A549 (cell line): Measurements from ENCODE around the gene SPDYE4. TPM values are rescaled to one million over a fixed set of nuclear protein-coding genes. Genes with fewer than 3 reads are reported as not detected.

Source experiments
- ATAC-seq, 2 experiments: fragments of 200-7000 bp in 1 of 2; fragments of >200 bp in 1 of 2; cut with Nextera tagmentation in 1 of 2; cut with Tn5 transposase in 1 of 2; 3 replicates each; pipeline versions ENCODE4 v1.8.0 to v1.9.1; 2018 to 2020; ENCODE audit warnings: mild to moderate bottlenecking in 1 of 2, moderate library complexity in 1 of 2
- CTCF ChIA-PET: fragments of 300-600 bp; sonication (Branson Sonifier 250); formaldehyde crosslinking; extraction: SDS; loops from one replicate; lab custom pipeline; 2021; ENCODE audit warnings: antibody characterized with exemption, inconsistent platforms; lab: Yijun Ruan, JAX
- POLR2A ChIA-PET: fragments of 350-600 bp; formaldehyde crosslinking; extraction: SDS; loops from one replicate; lab custom pipeline; 2021; ENCODE audit warnings: antibody characterized with exemption, inconsistent platforms; lab: Yijun Ruan, JAX
- DNase-seq, 2 experiments: peaks; one replicate each; pipeline versions ENCODE4 v3.0.0 to v3.0.0-alpha.2; 2011 to 2016; ENCODE audit warnings: low read depth in 1 of 2, low spot score in 1 of 2
- FAIRE-seq: peaks from 2 replicates; lab custom pipeline; 2011; peaks lifted over from hg19 to GRCh38; lab: Jason Lieb, UNC
- H3K27ac ChIP-seq, 2 experiments: fragments of >200 bp; sonication (Bioruptor Twin); formaldehyde crosslinking; 3 replicates each; pipeline ENCODE4 v1.5.1; 2016 to 2017
- H3K4me1 ChIP-seq: fragments of >200 bp; sonication (Bioruptor Twin); formaldehyde crosslinking; 3 replicates; pipeline ENCODE4 v1.6.1; 2016
- H3K4me2 ChIP-seq: fragments of >200 bp; sonication (Bioruptor Twin); formaldehyde crosslinking; 3 replicates; pipeline ENCODE4 v1.6.1; 2016
- H3K4me3 ChIP-seq: fragments of >200 bp; sonication (Bioruptor Twin); formaldehyde crosslinking; 3 replicates; pipeline ENCODE4 v1.5.1; 2016
- H3K9me3 ChIP-seq: fragments of >200 bp; sonication (Bioruptor Twin); formaldehyde crosslinking; 3 replicates; pipeline ENCODE4 v1.6.1; 2016
- CBX2 ChIP-seq: fragments of 200-600 bp; sonication (generic); IDR thresholded peaks from 2 replicates; pipeline ENCODE4 v1.6.1; 2016; ENCODE audit warnings: low read depth, mild to moderate bottlenecking, borderline replicate concordance
- CHD2 ChIP-seq: fragments of 150-350 bp; IDR thresholded peaks from 2 replicates; pipeline ENCODE4 v1.6.1; 2014; ENCODE audit warnings: low read length; ENCODE audit not compliant: partially characterized antibody
- EP300 ChIP-seq, 2 experiments: fragments of >200 bp; sonication (Bioruptor Twin); formaldehyde crosslinking; IDR thresholded peaks; 2 replicates in 1 of 2; 3 replicates in 1 of 2; pipeline ENCODE4 v1.6.1; 2016 to 2017
- FOSB ChIP-seq: fragments of 250-450 bp; sonication (Bioruptor Pico); IDR thresholded peaks from 2 replicates; pipeline ENCODE4 v1.5.0; 2020; ENCODE audit warnings: mild to moderate bottlenecking, moderate library complexity
- HDAC2 ChIP-seq: fragments of 200-600 bp; sonication (generic); IDR thresholded peaks from 2 replicates; pipeline ENCODE4 v1.6.1; 2016
- HEYL ChIP-seq: fragments of 250-450 bp; sonication (Bioruptor Pico); IDR thresholded peaks from 2 replicates; pipeline ENCODE4 v1.8.0; 2021; ENCODE audit warnings: mild to moderate bottlenecking, moderate library complexity
- HMGXB4 ChIP-seq: fragments of 250-450 bp; sonication (Bioruptor Pico); IDR thresholded peaks from 2 replicates; pipeline ENCODE4 v1.5.0; 2021; ENCODE audit warnings: mild to moderate bottlenecking, moderate library complexity, borderline replicate concordance
- JUNB ChIP-seq: fragments of >200 bp; sonication (Bioruptor Twin); formaldehyde crosslinking; IDR thresholded peaks from 2 replicates; pipeline ENCODE4 v1.6.1; 2016
- KDM1A ChIP-seq: fragments of 200-600 bp; sonication (generic); IDR thresholded peaks from 2 replicates; pipeline ENCODE4 v1.6.1; 2016; ENCODE audit warnings: low read depth, mild to moderate bottlenecking
- KDM5A ChIP-seq: fragments of 200-600 bp; sonication (generic); IDR thresholded peaks from 2 replicates; pipeline ENCODE4 v1.6.1; 2016; ENCODE audit warnings: antibody characterized with exemption, mild to moderate bottlenecking
- MAX ChIP-seq: IDR thresholded peaks from 2 replicates; pipeline ENCODE4 v1.6.1; 2012
- MYC ChIP-seq: IDR thresholded peaks from 2 replicates; pipeline ENCODE4 v1.6.1; 2012; ENCODE audit warnings: mild to moderate bottlenecking, inconsistent platforms, low read length, improper control_type of control experiment, borderline replicate concordance
- PHF8 ChIP-seq: fragments of 200-600 bp; sonication (generic); IDR thresholded peaks from 2 replicates; pipeline ENCODE4 v1.6.1; 2016; ENCODE audit warnings: low read depth, mild to moderate bottlenecking, antibody characterized with exemption, moderate library complexity, borderline replicate concordance
- POLR2A ChIP-seq: IDR thresholded peaks from 2 replicates; pipeline ENCODE4 v1.6.1; 2012; ENCODE audit warnings: mild to moderate bottlenecking, low read length
- RCOR1 ChIP-seq: fragments of 150-350 bp; IDR thresholded peaks from 2 replicates; pipeline ENCODE4 v1.6.1; 2014; ENCODE audit warnings: antibody characterized with exemption, low read length, low read depth
- RNF2 ChIP-seq: fragments of 200-600 bp; sonication (generic); IDR thresholded peaks from 2 replicates; pipeline ENCODE4 v1.6.1; 2016; ENCODE audit warnings: low read depth, mild to moderate bottlenecking, antibody characterized with exemption, moderate library complexity, borderline replicate concordance
- SREBF2 ChIP-seq: fragments of 450-650 bp; IDR thresholded peaks from 2 replicates; pipeline ENCODE4 v1.6.1; 2014; ENCODE audit warnings: mild to moderate bottlenecking, moderate library complexity
- TFCP2L1 ChIP-seq: fragments of 250-450 bp; sonication (Bioruptor Pico); IDR thresholded peaks from 2 replicates; pipeline ENCODE4 v1.5.0; 2021; ENCODE audit warnings: mild to moderate bottlenecking
- TP53 ChIP-seq: fragments of 250-450 bp; sonication (Bioruptor Pico); IDR thresholded peaks from 2 replicates; pipeline ENCODE4 v1.5.0; 2021; ENCODE audit warnings: mild to moderate bottlenecking, moderate library complexity
- USF2 ChIP-seq: fragments of 450-650 bp; IDR thresholded peaks from 2 replicates; pipeline ENCODE4 v1.6.1; 2014; ENCODE audit warnings: antibody characterized with exemption
- ZC3H11A ChIP-seq: fragments of 450-650 bp; IDR thresholded peaks from 2 replicates; pipeline ENCODE4 v1.6.1; 2014; ENCODE audit warnings: antibody characterized with exemption, mild to moderate bottlenecking
- ZNF302 ChIP-seq: fragments of 250-450 bp; sonication (Bioruptor Pico); IDR thresholded peaks from 2 replicates; pipeline ENCODE4 v1.9.0; 2021; ENCODE audit warnings: inconsistent platforms, mild to moderate bottlenecking, moderate library complexity
- WGBS: methylation state at CpG from one replicate; pipeline ENCODE4 v1.1.6; 2017; ENCODE audit errors: missing lambda C conversion rate; 5-methylcytosine and 5-hydroxymethylcytosine counted together
- polyA plus RNA-seq, 4 experiments: library from polyadenylated mRNA; depleted of rRNA in 3 of 4; stranded (reverse); fragments of >200 nt; fragmentation: RNase III in 1 of 4; extraction: RNeasy Plus Mini Kit Qiagen cat#74134 plus additional on column Dnase treatment in 1 of 4; gene quantifications; 2 replicates in 3 of 4; 3 replicates in 1 of 4; pipeline ENCODE4 v1.2.3, GENCODE V29; 2011 to 2017
- TF ChIP-seq, protein P1 (sequence below): fragments of 250-450 bp; sonication (Bioruptor Pico); IDR thresholded peaks from 2 replicates; pipeline ENCODE4 v1.5.0; 2020; ENCODE audit warnings: low read depth, mild to moderate bottlenecking, moderate library complexity
- TF ChIP-seq, protein P2 (sequence below): fragments of >200 bp; sonication (Bioruptor Twin); formaldehyde crosslinking; IDR thresholded peaks from 3 replicates; pipeline ENCODE4 v1.5.1; 2016
- TF ChIP-seq, protein P3 (sequence below): fragments of 150-350 bp; IDR thresholded peaks from 2 replicates; pipeline ENCODE4 v1.6.1; 2014; ENCODE audit warnings: low read depth, mild to moderate bottlenecking, low read length

SPDYE4 gene
- polyA plus RNA-seq, 2 of the 4 experiments (the other 2 are of a cell fraction) = not detected

GRCh38 chr17:8706431-8706830 is 51.9 kb downstream of the SPDYE4 start:
- ATAC-seq = no peak

GRCh38 chr17:8705427-8705826 is 52.9 kb downstream of the SPDYE4 start:
- H3K4me1 ChIP-seq = no peaks in the 10 kb centered on the region
- TF ChIP-seq FOSB (CRISPR knock-in tag) (no peak), ZNF302 (CRISPR knock-in tag) (no peak), TFCP2L1 (CRISPR knock-in tag) (no peak), HEYL (CRISPR knock-in tag) (no peak), RCOR1 (no peak), SREBF2 (no peak), TP53 (CRISPR knock-in tag) (no peak), MYC (no peak), POLR2A (no peak), PHF8 (no peak), RNF2 (no peak)
- TF ChIP-seq, protein P1, sequence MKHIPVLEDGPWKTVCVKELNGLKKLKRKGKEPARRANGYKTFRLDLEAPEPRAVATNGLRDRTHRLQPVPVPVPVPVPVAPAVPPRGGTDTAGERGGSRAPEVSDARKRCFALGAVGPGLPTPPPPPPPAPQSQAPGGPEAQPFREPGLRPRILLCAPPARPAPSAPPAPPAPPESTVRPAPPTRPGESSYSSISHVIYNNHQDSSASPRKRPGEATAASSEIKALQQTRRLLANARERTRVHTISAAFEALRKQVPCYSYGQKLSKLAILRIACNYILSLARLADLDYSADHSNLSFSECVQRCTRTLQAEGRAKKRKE (CRISPR knock-in tag) = no peak
- TF ChIP-seq, protein P2, sequence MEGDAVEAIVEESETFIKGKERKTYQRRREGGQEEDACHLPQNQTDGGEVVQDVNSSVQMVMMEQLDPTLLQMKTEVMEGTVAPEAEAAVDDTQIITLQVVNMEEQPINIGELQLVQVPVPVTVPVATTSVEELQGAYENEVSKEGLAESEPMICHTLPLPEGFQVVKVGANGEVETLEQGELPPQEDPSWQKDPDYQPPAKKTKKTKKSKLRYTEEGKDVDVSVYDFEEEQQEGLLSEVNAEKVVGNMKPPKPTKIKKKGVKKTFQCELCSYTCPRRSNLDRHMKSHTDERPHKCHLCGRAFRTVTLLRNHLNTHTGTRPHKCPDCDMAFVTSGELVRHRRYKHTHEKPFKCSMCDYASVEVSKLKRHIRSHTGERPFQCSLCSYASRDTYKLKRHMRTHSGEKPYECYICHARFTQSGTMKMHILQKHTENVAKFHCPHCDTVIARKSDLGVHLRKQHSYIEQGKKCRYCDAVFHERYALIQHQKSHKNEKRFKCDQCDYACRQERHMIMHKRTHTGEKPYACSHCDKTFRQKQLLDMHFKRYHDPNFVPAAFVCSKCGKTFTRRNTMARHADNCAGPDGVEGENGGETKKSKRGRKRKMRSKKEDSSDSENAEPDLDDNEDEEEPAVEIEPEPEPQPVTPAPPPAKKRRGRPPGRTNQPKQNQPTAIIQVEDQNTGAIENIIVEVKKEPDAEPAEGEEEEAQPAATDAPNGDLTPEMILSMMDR = no peak
- TF ChIP-seq, all 56 proteins: peak for 0
- CTCF ChIA-PET = no interaction called here
- ATAC-seq (no peak), DNase-seq (no peak), FAIRE-seq (no peak)
- POLR2A ChIA-PET = no interaction called here
- Histone ChIP-seq H3K4me2 (no peak overlapping the region), H3K4me3 (no peak overlapping the region), H3K27ac (no peak overlapping the region), H3K9me3 (no peaks in the 10 kb centered on the region)
- WGBS = 36% methylated on average over 5 of the region's 5 CpGs

More at GRCh38 chr17:8706431-8706830, 51.9 kb downstream of the SPDYE4 start:
- ChIA-PET CTCF (interaction anchor here (0.8 kb wide), 1 partner anchor 10 kb away, joined by 3 read pairs; no protein-coding TSS in a partner anchor), POLR2A (no interaction called here)
- Histone ChIP-seq H3K4me1 (no peaks in the 10 kb centered on the region), H3K27ac (no peak overlapping the region)
- WGBS = 21% methylated on average over 5 of the region's 5 CpGs
- no peak for TF ChIP-seq HDAC2
- TF ChIP-seq, protein P2 = no peak
- TF ChIP-seq, all 56 proteins: peak for 0
- Histone ChIP-seq H3K4me2 (no peak overlapping the region), H3K9me3 (no peaks in the 10 kb centered on the region), H3K4me3 (no peak overlapping the region)
- DNase-seq (no peak), FAIRE-seq (no peak)

GRCh38 chr17:8703001-8703400 is 55.3 kb downstream of the SPDYE4 start:
- Histone ChIP-seq H3K4me3 (no peak overlapping the region), H3K27ac (no peak overlapping the region), H3K4me2 (no peak overlapping the region), H3K9me3 (no peaks in the 10 kb centered on the region), H3K4me1 (no peaks in the 10 kb centered on the region)
- ATAC-seq (no peak), DNase-seq (no peak), FAIRE-seq (no peak)
- POLR2A ChIA-PET = no interaction called here
- 32% methylated on average over 7 of the region's 7 CpGs for WGBS
- CTCF ChIA-PET = interaction anchor here (0.7 kb wide), 1 partner anchor 83 kb away, joined by 3 read pairs; no protein-coding TSS in a partner anchor
- TF ChIP-seq EP300 (IDR thresholded peaks at IDR 0.05) (no peak), MAX (no peak), ZC3H11A (no peak), CHD2 (no peak), CBX2 (no peak), JUNB (no peak), KDM1A (no peak), HMGXB4 (CRISPR knock-in tag) (no peak), KDM5A (no peak), USF2 (no peak)
- TF ChIP-seq, protein P1 (CRISPR knock-in tag) = no peak
- TF ChIP-seq, protein P3, sequence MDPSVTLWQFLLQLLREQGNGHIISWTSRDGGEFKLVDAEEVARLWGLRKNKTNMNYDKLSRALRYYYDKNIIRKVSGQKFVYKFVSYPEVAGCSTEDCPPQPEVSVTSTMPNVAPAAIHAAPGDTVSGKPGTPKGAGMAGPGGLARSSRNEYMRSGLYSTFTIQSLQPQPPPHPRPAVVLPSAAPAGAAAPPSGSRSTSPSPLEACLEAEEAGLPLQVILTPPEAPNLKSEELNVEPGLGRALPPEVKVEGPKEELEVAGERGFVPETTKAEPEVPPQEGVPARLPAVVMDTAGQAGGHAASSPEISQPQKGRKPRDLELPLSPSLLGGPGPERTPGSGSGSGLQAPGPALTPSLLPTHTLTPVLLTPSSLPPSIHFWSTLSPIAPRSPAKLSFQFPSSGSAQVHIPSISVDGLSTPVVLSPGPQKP = no peak
